Neutrophil (primary cell): ENCODE measurements around the gene PADI3.

Source experiments
- H3K27ac ChIP-seq: fragments of 200-600 bp; sonication (generic); 2 replicates; pipeline ENCODE4 v1.5.1; 2016; ENCODE audit warnings: mild to moderate bottlenecking, moderate library complexity
- H3K27me3 ChIP-seq: fragments of 200-600 bp; sonication (generic); 2 replicates; pipeline ENCODE4 v1.6.0; 2016; ENCODE audit warnings: mild to moderate bottlenecking
- H3K36me3 ChIP-seq: fragments of 200-600 bp; sonication (generic); 2 replicates; pipeline ENCODE4 v1.5.1; 2017
- H3K4me1 ChIP-seq, 2 experiments: fragments of 200-600 bp in 1 of 2; sonication (generic) in 1 of 2; 1 replicate in 1 of 2; 2 replicates in 1 of 2; pipeline versions ENCODE4 v1.5.1 to v1.6.1; 2013 to 2016; ENCODE audit warnings: low read depth in 1 of 2, low read length in 1 of 2, mild to moderate bottlenecking in 1 of 2, moderate library complexity in 1 of 2; ENCODE audit not compliant: control insufficient read depth in 1 of 2, insufficient read depth in 1 of 2
- H3K4me3 ChIP-seq, 2 experiments: fragments of 200-600 bp in 1 of 2; sonication (generic) in 1 of 2; 1 replicate in 1 of 2; 2 replicates in 1 of 2; pipeline ENCODE4 v1.5.1; 2013 to 2016; ENCODE audit warnings: low read depth in 1 of 2, low read length in 1 of 2, mild to moderate bottlenecking in 1 of 2, moderate library complexity in 1 of 2
- H3K9me3 ChIP-seq: fragments of 200-600 bp; sonication (generic); 2 replicates; pipeline ENCODE4 v1.5.1; 2016
- TF ChIP-seq, protein P1 (sequence below): fragments of 200-600 bp; sonication (generic); IDR thresholded peaks from 2 replicates; pipeline ENCODE4 v1.5.1; 2016; ENCODE audit warnings: antibody characterized with exemption

PADI3 gene

DNA sequence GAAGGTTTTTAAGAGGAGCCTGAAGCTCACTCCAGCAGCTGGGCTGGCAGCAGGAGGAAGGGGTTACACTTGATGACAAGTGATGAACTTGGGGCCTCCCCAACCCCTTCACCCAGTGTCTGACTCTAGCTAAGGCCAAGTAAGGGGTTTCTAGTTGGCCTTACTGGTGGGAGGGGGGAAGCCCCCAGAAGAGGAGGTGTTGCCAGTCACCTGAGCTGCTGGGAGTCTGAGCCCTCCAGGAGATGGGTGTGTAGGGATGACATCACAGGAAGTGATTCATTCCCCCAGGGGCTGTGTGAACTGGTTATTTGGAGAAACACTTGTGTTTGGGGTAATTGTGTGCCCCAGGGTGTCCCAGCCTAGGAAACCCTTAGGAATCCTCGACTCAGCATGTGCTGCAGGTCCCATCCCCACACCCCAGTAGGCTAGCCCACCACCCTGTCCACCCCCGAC, 40.9 kb upstream of the PADI3 start:
- no peak overlapping the region for H3K4me3 ChIP-seq
- no peaks in the 10 kb centered on the region for H3K36me3 ChIP-seq
- TF ChIP-seq, protein P1, sequence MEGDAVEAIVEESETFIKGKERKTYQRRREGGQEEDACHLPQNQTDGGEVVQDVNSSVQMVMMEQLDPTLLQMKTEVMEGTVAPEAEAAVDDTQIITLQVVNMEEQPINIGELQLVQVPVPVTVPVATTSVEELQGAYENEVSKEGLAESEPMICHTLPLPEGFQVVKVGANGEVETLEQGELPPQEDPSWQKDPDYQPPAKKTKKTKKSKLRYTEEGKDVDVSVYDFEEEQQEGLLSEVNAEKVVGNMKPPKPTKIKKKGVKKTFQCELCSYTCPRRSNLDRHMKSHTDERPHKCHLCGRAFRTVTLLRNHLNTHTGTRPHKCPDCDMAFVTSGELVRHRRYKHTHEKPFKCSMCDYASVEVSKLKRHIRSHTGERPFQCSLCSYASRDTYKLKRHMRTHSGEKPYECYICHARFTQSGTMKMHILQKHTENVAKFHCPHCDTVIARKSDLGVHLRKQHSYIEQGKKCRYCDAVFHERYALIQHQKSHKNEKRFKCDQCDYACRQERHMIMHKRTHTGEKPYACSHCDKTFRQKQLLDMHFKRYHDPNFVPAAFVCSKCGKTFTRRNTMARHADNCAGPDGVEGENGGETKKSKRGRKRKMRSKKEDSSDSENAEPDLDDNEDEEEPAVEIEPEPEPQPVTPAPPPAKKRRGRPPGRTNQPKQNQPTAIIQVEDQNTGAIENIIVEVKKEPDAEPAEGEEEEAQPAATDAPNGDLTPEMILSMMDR, result no peak
- H3K4me1 ChIP-seq, result peaks cover 11% of the 10 kb centered on the region in 2 experiments
- no peaks in the 10 kb centered on the region for H3K9me3 ChIP-seq
- H3K27me3 ChIP-seq, result peaks cover 12% of the 10 kb centered on the region
- no peak overlapping the region for H3K27ac ChIP-seq

DNA sequence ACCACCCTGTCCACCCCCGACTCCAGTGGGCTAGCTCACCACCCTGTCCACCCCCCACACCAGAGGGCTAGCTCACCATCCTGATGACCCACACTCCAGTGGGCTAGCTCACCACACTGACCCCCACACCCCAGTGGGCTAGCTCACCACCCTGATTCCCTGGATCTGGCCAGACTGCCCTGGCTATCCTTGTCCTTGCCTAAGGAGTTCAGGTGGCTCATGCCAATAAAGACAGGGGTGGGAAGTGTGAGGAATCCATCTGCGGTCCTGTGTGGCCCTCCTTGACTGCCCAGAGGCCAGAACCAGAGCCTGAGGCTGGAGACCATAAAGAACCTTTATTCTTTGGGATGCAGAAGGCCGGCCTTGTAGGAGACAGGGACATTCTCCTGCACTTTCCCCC, 40.4 kb upstream of the PADI3 start:
- Histone ChIP-seq H3K36me3 (no peaks in the 10 kb centered on the region), H3K4me1 (peaks cover 12 to 13% of the 10 kb centered on the region in 2 experiments), H3K4me3 (no peak overlapping the region), H3K9me3 (no peaks in the 10 kb centered on the region), H3K27me3 (peaks cover 18% of the 10 kb centered on the region), H3K27ac (no peak overlapping the region)
- TF ChIP-seq, protein P1, result no peak

DNA sequence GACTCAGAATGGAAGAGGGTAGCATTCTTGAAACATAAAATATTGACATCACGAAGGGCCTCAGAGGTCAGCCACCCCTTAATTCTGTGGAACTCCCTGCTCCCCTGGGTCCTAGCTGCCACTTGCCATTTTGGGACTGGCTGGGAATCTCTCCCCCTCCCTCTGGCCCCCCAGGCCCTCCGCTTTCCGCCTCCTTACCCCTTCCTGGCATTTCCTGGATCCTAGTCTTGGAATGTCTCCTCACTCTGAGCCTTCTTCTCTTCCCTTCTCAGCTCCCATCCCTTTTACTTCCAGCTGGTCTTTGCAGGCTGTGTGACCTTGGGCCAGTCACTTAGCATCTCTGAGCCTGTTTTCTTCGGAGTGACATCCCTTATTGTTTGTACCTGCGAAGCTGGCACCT, 39.5 kb upstream of the PADI3 start:
- Histone ChIP-seq H3K9me3 (no peaks in the 10 kb centered on the region), H3K27ac (no peak overlapping the region), H3K27me3 (peaks cover 24% of the 10 kb centered on the region), H3K36me3 (no peaks in the 10 kb centered on the region), H3K4me1 (peaks cover 12 to 13% of the 10 kb centered on the region in 2 experiments), H3K4me3 (no peak overlapping the region)
- TF ChIP-seq, protein P1, result no peak

DNA sequence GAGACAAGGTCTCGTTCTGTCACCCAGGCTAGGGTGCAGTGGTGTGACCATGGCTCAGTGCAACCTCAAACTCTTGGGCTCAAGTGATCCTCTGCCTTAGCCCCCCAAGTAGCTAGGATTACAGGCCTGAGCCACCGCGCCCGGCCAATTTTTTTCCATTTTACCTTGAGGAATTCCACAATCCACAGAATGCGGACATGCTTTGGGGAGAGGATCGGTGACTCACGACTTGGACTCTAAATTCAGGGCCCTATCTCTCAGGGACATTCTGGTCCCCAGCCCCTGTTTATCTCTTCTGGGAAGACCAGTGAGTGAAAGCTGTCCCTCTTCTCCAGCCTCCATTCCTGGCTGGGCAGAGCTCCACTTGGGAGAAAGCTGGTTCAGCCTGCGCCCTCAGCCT, 38.7 kb upstream of the PADI3 start:
- no peak overlapping the region for H3K27ac ChIP-seq
- peaks cover 24% of the 10 kb centered on the region for H3K27me3 ChIP-seq
- H3K36me3 ChIP-seq, result no peaks in the 10 kb centered on the region
- no peak overlapping the region for H3K4me3 ChIP-seq
- TF ChIP-seq, protein P1, result no peak
- peaks cover 12 to 13% of the 10 kb centered on the region in 2 experiments for H3K4me1 ChIP-seq
- H3K9me3 ChIP-seq, result no peaks in the 10 kb centered on the region

DNA sequence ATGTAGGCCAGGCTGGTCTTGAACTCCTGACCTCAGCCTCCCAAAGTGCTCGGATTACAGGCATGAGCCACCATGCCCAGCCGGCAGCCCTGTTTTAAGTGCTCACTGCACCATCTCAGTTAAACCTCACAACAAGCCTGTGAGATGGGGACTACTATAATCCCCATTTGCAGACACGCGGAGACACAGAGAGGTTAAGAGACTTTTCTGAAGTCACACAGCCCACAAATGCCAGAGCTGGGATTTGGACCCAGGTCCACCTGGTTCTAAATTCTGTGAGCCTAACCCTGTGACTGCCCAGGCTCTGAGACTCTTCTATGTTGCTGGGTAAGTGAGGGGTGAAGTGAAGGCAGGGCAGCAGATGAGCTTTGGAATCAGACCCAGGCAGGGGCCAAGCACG, 37.5 kb upstream of the PADI3 start:
- Histone ChIP-seq H3K9me3 (no peaks in the 10 kb centered on the region), H3K27me3 (peaks cover 24% of the 10 kb centered on the region), H3K4me1 (peaks cover 12 to 13% of the 10 kb centered on the region in 2 experiments), H3K27ac (no peak overlapping the region), H3K36me3 (no peaks in the 10 kb centered on the region), H3K4me3 (no peak overlapping the region)
- TF ChIP-seq, protein P1, result no peak

DNA sequence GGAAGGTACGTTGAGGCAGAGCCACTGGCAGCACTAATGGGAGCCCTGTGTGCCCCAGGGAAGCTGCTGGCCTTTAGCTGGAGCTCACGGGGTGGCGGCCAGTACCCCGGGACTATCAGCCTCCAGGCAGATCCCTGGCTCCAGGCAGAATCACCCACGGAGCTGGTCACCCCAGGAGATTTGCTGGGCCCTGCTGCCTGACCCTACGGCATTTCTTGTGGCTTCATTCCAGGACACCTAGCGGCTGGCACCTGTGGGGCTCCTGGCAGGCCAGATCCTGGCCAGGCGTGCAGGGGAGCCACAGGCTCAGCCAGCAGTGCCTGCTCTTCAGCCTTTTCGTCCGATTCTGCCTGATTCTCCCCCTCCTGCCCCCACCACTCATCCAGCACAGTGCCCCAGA, 36.9 kb upstream of the PADI3 start:
- TF ChIP-seq, protein P1, result no peak
- Histone ChIP-seq H3K4me1 (peaks cover 12 to 13% of the 10 kb centered on the region in 2 experiments), H3K9me3 (no peaks in the 10 kb centered on the region), H3K4me3 (no peak overlapping the region), H3K27ac (no peak overlapping the region), H3K27me3 (peaks cover 24% of the 10 kb centered on the region), H3K36me3 (no peaks in the 10 kb centered on the region)
